HepG2 (cell line): ENCODE data around the gene AHCYL1. TPM values are rescaled to one million over a fixed set of nuclear protein-coding genes. Genes with fewer than 3 reads are reported as not detected.
A peak's percentile ranks its signal among the peaks of the same experiment; 100 is the strongest.

Source experiments
- KLF16 ChIP-seq, 2 experiments: sonication (generic) in 1 of 2; formaldehyde crosslinking in 1 of 2; IDR thresholded peaks; 2 replicates each; pipeline versions ENCODE4 v1.6.1 to v1.8.0; 2016 to 2023; ENCODE audit warnings: missing genetic modification reagents in 2 of 2, missing compliant biosample characterization in 1 of 2
- MAFK ChIP-seq, 2 experiments: IDR thresholded peaks in 1 of 2; conservative IDR thresholded peaks in 1 of 2; 2 replicates each; pipeline ENCODE4 v1.6.1; 2011; ENCODE audit warnings: improper control_type of control experiment in 2 of 2, low read length in 2 of 2
- MED13 ChIP-seq: sonication (generic); formaldehyde crosslinking; IDR thresholded peaks from 2 replicates; pipeline ENCODE4 v1.5.0; 2020; ENCODE audit warnings: missing genetic modification reagents
- NCOA2 ChIP-seq: sonication (generic); formaldehyde crosslinking; IDR thresholded peaks from 2 replicates; pipeline ENCODE4 v1.8.0; 2022; ENCODE audit warnings: inconsistent platforms
- POLR2AphosphoS2 ChIP-seq: IDR thresholded peaks from 2 replicates; pipeline ENCODE4 v1.6.1; 2011; ENCODE audit warnings: low read depth, low read length, improper control_type of control experiment
- PPARG ChIP-seq: conservative IDR thresholded peaks from 2 replicates; pipeline ENCODE4 v1.6.1; 2016; ENCODE audit warnings: missing biosample characterization, missing genetic modification reagents
- RFXANK ChIP-seq: IDR thresholded peaks from 2 replicates; pipeline ENCODE4 v1.6.1; 2016
- SIX4 ChIP-seq: sonication (generic); formaldehyde crosslinking; IDR thresholded peaks from 2 replicates; pipeline ENCODE4 v1.4.0; 2020; ENCODE audit warnings: missing genetic modification reagents
- SMAD1 ChIP-seq: sonication (generic); formaldehyde crosslinking; IDR thresholded peaks from 2 replicates; pipeline ENCODE4 v1.4.0; 2020; ENCODE audit warnings: missing genetic modification reagents, low read depth, mild to moderate bottlenecking, borderline replicate concordance
- SYNCRIP ChIP-seq: fragments of 200-400 bp; formaldehyde crosslinking; IDR thresholded peaks from 2 replicates; pipeline ENCODE4 v1.6.1; 2018; ENCODE audit warnings: mild to moderate bottlenecking, low read depth, low read length; ENCODE audit not compliant: insufficient read depth
- THAP11 ChIP-seq: IDR thresholded peaks from 2 replicates; pipeline ENCODE4 v1.6.1; 2016; ENCODE audit warnings: missing biosample characterization, missing genetic modification reagents
- ZBTB34 ChIP-seq: sonication (generic); formaldehyde crosslinking; IDR thresholded peaks from 2 replicates; pipeline ENCODE4 v1.8.0; 2022; ENCODE audit warnings: mild to moderate bottlenecking, missing genetic modification reagents
- ZFP36L1 ChIP-seq: sonication (generic); formaldehyde crosslinking; IDR thresholded peaks from 2 replicates; pipeline ENCODE4 v1.8.0; 2022; ENCODE audit warnings: mild to moderate bottlenecking, missing genetic modification reagents, moderate library complexity
- ZNF18 ChIP-seq: sonication (generic); formaldehyde crosslinking; IDR thresholded peaks from 2 replicates; pipeline ENCODE4 v1.8.0; 2022; ENCODE audit warnings: mild to moderate bottlenecking, missing genetic modification reagents; ENCODE audit not compliant: insufficient replicate concordance
- polyA plus RNA-seq, 8 experiments: library from polyadenylated mRNA; depleted of rRNA in 3 of 8; stranded (reverse) in 7 of 8; unstranded in 1 of 8; fragments of >200 nt; fragmentation: Illumina TruSeq in 4 of 8; extraction: Trizol in 4 of 8; gene quantifications; 2 replicates each; pipeline versions ENCODE4 v1.2.1 to v1.2.3, GENCODE V29; 2011 to 2016; ENCODE audit warnings: low read depth in 4 of 8, missing spikeins in 1 of 8, mixed read lengths in 1 of 8; ENCODE audit not compliant: insufficient read depth in 1 of 8
- total RNA-seq, 5 experiments: library from RNA; depleted of rRNA; stranded (reverse); fragments of >200 nt; fragmentation: Illumina TruSeq; extraction: Trizol; gene quantifications; 2 replicates each; pipeline ENCODE4 v1.2.3, GENCODE V29; 2016; ENCODE audit warnings: low read depth in 1 of 5
- TF ChIP-seq, protein P1 (sequence below): sonication (generic); formaldehyde crosslinking; IDR thresholded peaks from 2 replicates; pipeline ENCODE4 v1.5.0; 2020; ENCODE audit warnings: mild to moderate bottlenecking, missing genetic modification reagents, borderline replicate concordance
- TF ChIP-seq, protein P2 (sequence below): sonication (generic); formaldehyde crosslinking; IDR thresholded peaks from 2 replicates; pipeline ENCODE4 v1.8.1; 2023; ENCODE audit warnings: missing genetic modification reagents, mild to moderate bottlenecking, borderline replicate concordance
- TF ChIP-seq, protein P3 (sequence below), 2 experiments: IDR thresholded peaks; 2 replicates each; pipeline ENCODE4 v1.6.1; 2011 to 2012; ENCODE audit warnings: low read length in 2 of 2, borderline replicate concordance in 1 of 2, low read depth in 1 of 2, mild to moderate bottlenecking in 1 of 2, moderate library complexity in 1 of 2

AHCYL1 gene
- total and polyA plus RNA-seq, 2 of the 13 experiments (the other 11 are each of a cell fraction or from before 2014, with no cell fraction given) = 40.9 to 76.3 TPM

- TF ChIP-seq ZBTB34 (CRISPR knock-in tag) = 0 out of 2 replicates have a peak, but pooled peaks have one; percentile 42
- no peak; the same call in 1 of the 2 replicates for TF ChIP-seq PPARG (CRISPR knock-in tag)
- TF ChIP-seq, protein P1, sequence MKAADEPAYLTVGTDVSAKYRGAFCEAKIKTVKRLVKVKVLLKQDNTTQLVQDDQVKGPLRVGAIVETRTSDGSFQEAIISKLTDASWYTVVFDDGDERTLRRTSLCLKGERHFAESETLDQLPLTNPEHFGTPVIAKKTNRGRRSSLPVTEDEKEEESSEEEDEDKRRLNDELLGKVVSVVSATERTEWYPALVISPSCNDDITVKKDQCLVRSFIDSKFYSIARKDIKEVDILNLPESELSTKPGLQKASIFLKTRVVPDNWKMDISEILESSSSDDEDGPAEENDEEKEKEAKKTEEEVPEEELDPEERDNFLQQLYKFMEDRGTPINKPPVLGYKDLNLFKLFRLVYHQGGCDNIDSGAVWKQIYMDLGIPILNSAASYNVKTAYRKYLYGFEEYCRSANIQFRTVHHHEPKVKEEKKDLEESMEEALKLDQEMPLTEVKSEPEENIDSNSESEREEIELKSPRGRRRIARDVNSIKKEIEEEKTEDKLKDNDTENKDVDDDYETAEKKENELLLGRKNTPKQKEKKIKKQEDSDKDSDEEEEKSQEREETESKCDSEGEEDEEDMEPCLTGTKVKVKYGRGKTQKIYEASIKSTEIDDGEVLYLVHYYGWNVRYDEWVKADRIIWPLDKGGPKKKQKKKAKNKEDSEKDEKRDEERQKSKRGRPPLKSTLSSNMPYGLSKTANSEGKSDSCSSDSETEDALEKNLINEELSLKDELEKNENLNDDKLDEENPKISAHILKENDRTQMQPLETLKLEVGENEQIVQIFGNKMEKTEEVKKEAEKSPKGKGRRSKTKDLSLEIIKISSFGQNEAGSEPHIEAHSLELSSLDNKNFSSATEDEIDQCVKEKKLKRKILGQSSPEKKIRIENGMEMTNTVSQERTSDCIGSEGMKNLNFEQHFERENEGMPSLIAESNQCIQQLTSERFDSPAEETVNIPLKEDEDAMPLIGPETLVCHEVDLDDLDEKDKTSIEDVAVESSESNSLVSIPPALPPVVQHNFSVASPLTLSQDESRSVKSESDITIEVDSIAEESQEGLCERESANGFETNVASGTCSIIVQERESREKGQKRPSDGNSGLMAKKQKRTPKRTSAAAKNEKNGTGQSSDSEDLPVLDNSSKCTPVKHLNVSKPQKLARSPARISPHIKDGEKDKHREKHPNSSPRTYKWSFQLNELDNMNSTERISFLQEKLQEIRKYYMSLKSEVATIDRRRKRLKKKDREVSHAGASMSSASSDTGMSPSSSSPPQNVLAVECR (CRISPR knock-in tag) = peak; percentile 91
- no peak for TF ChIP-seq MAFK (conservative IDR thresholded peaks at IDR 0.05 in 1 of 2, IDR thresholded peaks at IDR 0.05 in 1 of 2; ENCODE audit: low read length in 2 of 2)
- peak; percentile 35; the same call in 1 of the 2 replicates for TF ChIP-seq MED13 (CRISPR knock-in tag)
- TF ChIP-seq SMAD1 (CRISPR knock-in tag) = no peak
- peak in 1 of 2 experiments; percentile 81; a peak in 2 of 4 replicates for TF ChIP-seq KLF16 (CRISPR knock-in tag; IDR thresholded peaks at IDR 0.05)
- no peak for TF ChIP-seq RFXANK (CRISPR knock-in tag)
- no peak for TF ChIP-seq ZNF18 (CRISPR knock-in tag)
- TF ChIP-seq, protein P2, sequence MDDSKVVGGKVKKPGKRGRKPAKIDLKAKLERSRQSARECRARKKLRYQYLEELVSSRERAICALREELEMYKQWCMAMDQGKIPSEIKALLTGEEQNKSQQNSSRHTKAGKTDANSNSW = peak; percentile 41; the same call in 1 of the 2 replicates
- TF ChIP-seq, protein P3, sequence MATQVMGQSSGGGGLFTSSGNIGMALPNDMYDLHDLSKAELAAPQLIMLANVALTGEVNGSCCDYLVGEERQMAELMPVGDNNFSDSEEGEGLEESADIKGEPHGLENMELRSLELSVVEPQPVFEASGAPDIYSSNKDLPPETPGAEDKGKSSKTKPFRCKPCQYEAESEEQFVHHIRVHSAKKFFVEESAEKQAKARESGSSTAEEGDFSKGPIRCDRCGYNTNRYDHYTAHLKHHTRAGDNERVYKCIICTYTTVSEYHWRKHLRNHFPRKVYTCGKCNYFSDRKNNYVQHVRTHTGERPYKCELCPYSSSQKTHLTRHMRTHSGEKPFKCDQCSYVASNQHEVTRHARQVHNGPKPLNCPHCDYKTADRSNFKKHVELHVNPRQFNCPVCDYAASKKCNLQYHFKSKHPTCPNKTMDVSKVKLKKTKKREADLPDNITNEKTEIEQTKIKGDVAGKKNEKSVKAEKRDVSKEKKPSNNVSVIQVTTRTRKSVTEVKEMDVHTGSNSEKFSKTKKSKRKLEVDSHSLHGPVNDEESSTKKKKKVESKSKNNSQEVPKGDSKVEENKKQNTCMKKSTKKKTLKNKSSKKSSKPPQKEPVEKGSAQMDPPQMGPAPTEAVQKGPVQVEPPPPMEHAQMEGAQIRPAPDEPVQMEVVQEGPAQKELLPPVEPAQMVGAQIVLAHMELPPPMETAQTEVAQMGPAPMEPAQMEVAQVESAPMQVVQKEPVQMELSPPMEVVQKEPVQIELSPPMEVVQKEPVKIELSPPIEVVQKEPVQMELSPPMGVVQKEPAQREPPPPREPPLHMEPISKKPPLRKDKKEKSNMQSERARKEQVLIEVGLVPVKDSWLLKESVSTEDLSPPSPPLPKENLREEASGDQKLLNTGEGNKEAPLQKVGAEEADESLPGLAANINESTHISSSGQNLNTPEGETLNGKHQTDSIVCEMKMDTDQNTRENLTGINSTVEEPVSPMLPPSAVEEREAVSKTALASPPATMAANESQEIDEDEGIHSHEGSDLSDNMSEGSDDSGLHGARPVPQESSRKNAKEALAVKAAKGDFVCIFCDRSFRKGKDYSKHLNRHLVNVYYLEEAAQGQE (IDR thresholded peaks at IDR 0.05; ENCODE audit: borderline replicate concordance in 1 of 2, low read depth in 1 of 2, low read length in 2 of 2) = peak in 1 of 2 experiments; percentile 24; a peak in 1 of 4 replicates
- TF ChIP-seq POLR2AphosphoS2 = no peak
- TF ChIP-seq SYNCRIP = no peak
- peak; percentile 92 for TF ChIP-seq THAP11
- TF ChIP-seq SIX4 (CRISPR knock-in tag) = no peak
- no peak for TF ChIP-seq NCOA2 (CRISPR knock-in tag)
- no peak for TF ChIP-seq ZFP36L1 (CRISPR knock-in tag)
These were observed 50.1 kb downstream of the AHCYL1 start, which contains the start of gene STRIP1 (continued) for GRCh38 chr1:110034451-110035235.
